ENCODE data around the gene SLC39A11.

SLC39A11 gene

GRCh38 chr17:72681844-72682243 is 410.6 kb downstream of the SLC39A11 start:
- DNase-seq, result no peak
- H3K27me3 ChIP-seq (replicated peaks in 2 of 5; ENCODE audit: control insufficient read depth in 4 of 5, insufficient read depth in 5 of 5, low read length in 4 of 5), result no peaks in the 10 kb centered on the region
- H3K27ac ChIP-seq (ENCODE audit: insufficient read depth in 1 of 2, low read depth in 1 of 2, low read length in 2 of 2, poor library complexity in 1 of 2, severe bottlenecking in 2 of 2), result no peak overlapping the region
- H3K9me3 ChIP-seq (ENCODE audit: control extremely low read depth in 1 of 5, control insufficient read depth in 4 of 5, insufficient read depth in 2 of 5, low read depth in 1 of 5, low read length in 4 of 5), result peaks cover 0 to 5% (median 0%) of the 10 kb centered on the region in 5 experiments
- peaks cover 0 to 2% (median 0%) of the 10 kb centered on the region in 4 experiments for H3K36me3 ChIP-seq (ENCODE audit: control insufficient read depth in 4 of 4, insufficient read depth in 4 of 4, low read length in 3 of 4)
- no peaks in the 10 kb centered on the region for H3K4me1 ChIP-seq (ENCODE audit: control extremely low read depth in 1 of 4, control insufficient read depth in 4 of 4, insufficient read depth in 4 of 4, low read length in 3 of 4)
- CTCF ChIA-PET, result interaction anchor here (1.7 kb wide), 1 partner anchor 10 kb away, joined by 6 read pairs; no protein-coding TSS in a partner anchor
- no peak overlapping the region for H3K4me3 ChIP-seq (ENCODE audit: control insufficient read depth in 1 of 7, extremely low read depth in 1 of 7, insufficient read depth in 4 of 7, low read depth in 2 of 7, low read length in 6 of 7)
- WGBS (ENCODE audit: insufficient coverage), result 100% methylated on average over 1 of the region's 12 CpGs
- POLR2A ChIA-PET, result no interaction called here

DNA sequence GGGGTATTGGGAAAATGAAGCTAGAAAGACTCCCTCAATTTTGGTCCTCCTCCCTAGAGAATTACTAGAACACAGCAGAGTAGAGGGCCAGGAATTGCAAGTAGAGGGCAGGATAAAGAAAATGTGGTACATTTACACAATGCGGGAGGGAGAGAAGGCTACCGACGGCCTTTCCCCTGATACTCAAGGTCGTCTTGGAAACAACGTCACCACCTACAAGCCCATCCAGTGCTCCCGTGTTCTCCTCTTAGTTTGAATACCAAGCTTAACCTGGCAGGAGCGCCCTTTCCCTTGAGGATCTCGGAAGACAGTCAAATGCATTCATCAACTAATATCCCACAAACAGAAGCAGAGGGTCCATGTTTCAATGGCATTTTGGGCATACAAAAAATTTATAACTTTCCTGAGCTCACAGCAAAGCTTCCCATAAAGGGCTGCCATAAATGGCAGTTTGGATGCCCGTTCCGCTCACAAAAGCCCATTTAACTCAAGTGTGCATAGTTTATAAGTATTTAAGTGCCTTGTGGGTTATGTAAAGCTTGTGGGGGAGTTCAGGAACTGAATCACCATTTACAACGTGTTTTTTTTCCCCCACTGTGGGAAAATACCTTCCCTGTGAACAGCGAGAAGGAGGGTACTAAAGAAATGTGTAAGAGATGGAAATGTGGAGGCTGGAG is 414.6 kb downstream of the SLC39A11 start:
- no peak overlapping the region for H3K27ac ChIP-seq (ENCODE audit: insufficient read depth in 1 of 2, low read depth in 1 of 2, low read length in 2 of 2, poor library complexity in 1 of 2, severe bottlenecking in 2 of 2)
- H3K4me3 ChIP-seq (ENCODE audit: control insufficient read depth in 1 of 7, extremely low read depth in 1 of 7, insufficient read depth in 4 of 7, low read depth in 2 of 7, low read length in 6 of 7), result no peak overlapping the region
- ChIA-PET POLR2A (no interaction called here), CTCF (no interaction called here)
- H3K27me3 ChIP-seq (replicated peaks in 2 of 5; ENCODE audit: control insufficient read depth in 4 of 5, insufficient read depth in 5 of 5, low read length in 4 of 5), result no peaks in the 10 kb centered on the region
- DNase-seq, result no peak
- WGBS (ENCODE audit: insufficient coverage), result 100% methylated on average over 7 of the region's 12 CpGs
- H3K4me1 ChIP-seq (ENCODE audit: control extremely low read depth in 1 of 4, control insufficient read depth in 4 of 4, insufficient read depth in 4 of 4, low read length in 3 of 4), result no peaks in the 10 kb centered on the region
- peaks cover 0 to 5% (median 0%) of the 10 kb centered on the region in 4 experiments for H3K36me3 ChIP-seq (ENCODE audit: control insufficient read depth in 4 of 4, insufficient read depth in 4 of 4, low read length in 3 of 4)
- H3K9me3 ChIP-seq (ENCODE audit: control extremely low read depth in 1 of 5, control insufficient read depth in 4 of 5, insufficient read depth in 2 of 5, low read depth in 1 of 5, low read length in 4 of 5), result peaks cover 0 to 5% (median 0%) of the 10 kb centered on the region in 5 experiments

- H3K27me3 ChIP-seq (replicated peaks in 2 of 5; ENCODE audit: control insufficient read depth in 4 of 5, insufficient read depth in 5 of 5, low read length in 4 of 5), result no peaks in the 10 kb centered on the region
- CTCF ChIA-PET, result no interaction called here
- WGBS (ENCODE audit: insufficient coverage), result 100% methylated on average over 2 of the region's 2 CpGs
- no peak overlapping the region for H3K4me3 ChIP-seq (ENCODE audit: control insufficient read depth in 1 of 7, extremely low read depth in 1 of 7, insufficient read depth in 4 of 7, low read depth in 2 of 7, low read length in 6 of 7)
- DNase-seq, result no peak
- H3K4me1 ChIP-seq (ENCODE audit: control extremely low read depth in 1 of 4, control insufficient read depth in 4 of 4, insufficient read depth in 4 of 4, low read length in 3 of 4), result no peaks in the 10 kb centered on the region
- peaks cover 0 to 5% (median 0%) of the 10 kb centered on the region in 5 experiments for H3K9me3 ChIP-seq (ENCODE audit: control extremely low read depth in 1 of 5, control insufficient read depth in 4 of 5, insufficient read depth in 2 of 5, low read depth in 1 of 5, low read length in 4 of 5)
- H3K27ac ChIP-seq (ENCODE audit: insufficient read depth in 1 of 2, low read depth in 1 of 2, low read length in 2 of 2, poor library complexity in 1 of 2, severe bottlenecking in 2 of 2), result no peak overlapping the region
- peaks cover 0 to 5% (median 0%) of the 10 kb centered on the region in 4 experiments for H3K36me3 ChIP-seq (ENCODE audit: control insufficient read depth in 4 of 4, insufficient read depth in 4 of 4, low read length in 3 of 4)
- POLR2A ChIA-PET, result no interaction called here
Observed at GRCh38 chr17:72677108-72677507, 415.4 kb downstream of the SLC39A11 start.

DNA sequence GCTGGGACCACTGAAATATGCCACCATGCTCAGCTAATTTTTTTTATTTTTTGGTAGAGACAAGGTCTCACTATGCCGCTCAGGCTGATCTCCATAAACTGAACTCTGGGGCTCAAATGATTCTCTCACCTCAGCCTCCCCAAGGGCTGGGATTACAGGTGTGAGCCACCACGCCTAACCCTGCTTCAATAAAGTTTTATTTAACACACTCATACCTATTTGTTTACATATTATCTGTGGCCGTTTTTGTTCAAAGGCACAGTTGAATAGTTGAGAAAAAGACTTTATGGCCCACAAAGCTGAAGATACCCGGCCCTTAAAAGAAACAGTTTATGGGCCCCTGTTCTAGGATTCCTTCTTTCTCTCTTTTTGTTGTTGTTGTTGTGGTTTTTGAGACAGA is 419.8 kb downstream of the SLC39A11 start:
- CTCF ChIA-PET, result interaction anchor here (2.3 kb wide), 1 partner anchor 9 kb away, joined by 6 read pairs; no protein-coding TSS in a partner anchor
- Histone ChIP-seq H3K4me1 (ENCODE audit: control extremely low read depth in 1 of 4, control insufficient read depth in 4 of 4, insufficient read depth in 4 of 4, low read length in 3 of 4) (peaks cover 0 to 5% (median 0%) of the 10 kb centered on the region in 4 experiments), H3K4me3 (ENCODE audit: control insufficient read depth in 1 of 7, extremely low read depth in 1 of 7, insufficient read depth in 4 of 7, low read depth in 2 of 7, low read length in 6 of 7) (no peak overlapping the region), H3K36me3 (ENCODE audit: control insufficient read depth in 4 of 4, insufficient read depth in 4 of 4, low read length in 3 of 4) (peaks cover 0 to 3% (median 0%) of the 10 kb centered on the region in 4 experiments), H3K27me3 (replicated peaks in 2 of 5; ENCODE audit: control insufficient read depth in 4 of 5, insufficient read depth in 5 of 5, low read length in 4 of 5) (no peaks in the 10 kb centered on the region), H3K9me3 (ENCODE audit: control extremely low read depth in 1 of 5, control insufficient read depth in 4 of 5, insufficient read depth in 2 of 5, low read depth in 1 of 5, low read length in 4 of 5) (peaks cover 0 to 3% (median 0%) of the 10 kb centered on the region in 5 experiments), H3K27ac (ENCODE audit: insufficient read depth in 1 of 2, low read depth in 1 of 2, low read length in 2 of 2, poor library complexity in 1 of 2, severe bottlenecking in 2 of 2) (no peak overlapping the region)
- POLR2A ChIA-PET, result no interaction called here
- DNase-seq, result no peak
- WGBS (ENCODE audit: insufficient coverage), result 90% methylated on average over 4 of the region's 4 CpGs

DNA sequence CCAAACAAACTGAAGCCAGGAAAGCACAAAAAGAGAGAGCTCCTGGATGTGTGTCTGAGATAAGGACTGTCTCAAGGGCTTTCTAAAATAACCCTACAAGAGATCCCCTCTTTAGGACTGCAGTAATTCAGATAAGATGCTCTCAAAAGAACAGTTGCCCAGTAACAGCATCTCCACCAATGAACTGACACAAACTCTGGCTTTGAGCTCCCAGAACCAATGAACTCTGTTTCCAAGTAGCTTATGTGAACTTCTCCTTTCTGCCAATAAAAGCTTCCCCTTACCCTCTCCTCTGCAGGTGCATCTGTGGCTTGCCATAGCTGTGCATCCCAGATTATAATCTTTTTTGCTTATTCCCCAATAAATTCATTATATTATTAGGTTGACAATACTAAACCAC is 421.5 kb downstream of the SLC39A11 start:
- Histone ChIP-seq H3K4me1 (ENCODE audit: control extremely low read depth in 1 of 4, control insufficient read depth in 4 of 4, insufficient read depth in 4 of 4, low read length in 3 of 4) (peaks cover 0 to 5% (median 0%) of the 10 kb centered on the region in 4 experiments), H3K36me3 (ENCODE audit: control insufficient read depth in 4 of 4, insufficient read depth in 4 of 4, low read length in 3 of 4) (peaks cover 0 to 3% (median 0%) of the 10 kb centered on the region in 4 experiments), H3K4me3 (ENCODE audit: control insufficient read depth in 1 of 7, extremely low read depth in 1 of 7, insufficient read depth in 4 of 7, low read depth in 2 of 7, low read length in 6 of 7) (no peak overlapping the region), H3K27me3 (replicated peaks in 2 of 5; ENCODE audit: control insufficient read depth in 4 of 5, insufficient read depth in 5 of 5, low read length in 4 of 5) (no peaks in the 10 kb centered on the region), H3K27ac (ENCODE audit: insufficient read depth in 1 of 2, low read depth in 1 of 2, low read length in 2 of 2, poor library complexity in 1 of 2, severe bottlenecking in 2 of 2) (no peak overlapping the region), H3K9me3 (ENCODE audit: control extremely low read depth in 1 of 5, control insufficient read depth in 4 of 5, insufficient read depth in 2 of 5, low read depth in 1 of 5, low read length in 4 of 5) (peaks cover 0 to 3% (median 0%) of the 10 kb centered on the region in 5 experiments)
- POLR2A ChIA-PET, result no interaction called here
- DNase-seq, result peak; percentile 26 to 83 (median 68)
- CTCF ChIA-PET, result interaction anchor here (0.7 to 2.3 kb wide), 2 partner anchors 11 to 54 kb away, joined by 3 to 6 read pairs; no protein-coding TSS in a partner anchor

- H3K27me3 ChIP-seq (replicated peaks in 2 of 5; ENCODE audit: control insufficient read depth in 4 of 5, insufficient read depth in 5 of 5, low read length in 4 of 5), result no peaks in the 10 kb centered on the region
- 100% methylated on average over 5 of the region's 5 CpGs for WGBS (ENCODE audit: insufficient coverage)
- DNase-seq, result no peak
- no peak overlapping the region for H3K4me3 ChIP-seq (ENCODE audit: control insufficient read depth in 1 of 7, extremely low read depth in 1 of 7, insufficient read depth in 4 of 7, low read depth in 2 of 7, low read length in 6 of 7)
- peaks cover 0 to 9% (median 0%) of the 10 kb centered on the region in 5 experiments for H3K9me3 ChIP-seq (ENCODE audit: control extremely low read depth in 1 of 5, control insufficient read depth in 4 of 5, insufficient read depth in 2 of 5, low read depth in 1 of 5, low read length in 4 of 5)
- CTCF ChIA-PET, result no interaction called here
- peaks cover 0 to 5% (median 0%) of the 10 kb centered on the region in 4 experiments for H3K4me1 ChIP-seq (ENCODE audit: control extremely low read depth in 1 of 4, control insufficient read depth in 4 of 4, insufficient read depth in 4 of 4, low read length in 3 of 4)
- H3K27ac ChIP-seq (ENCODE audit: insufficient read depth in 1 of 2, low read depth in 1 of 2, low read length in 2 of 2, poor library complexity in 1 of 2, severe bottlenecking in 2 of 2), result no peak overlapping the region
- H3K36me3 ChIP-seq (ENCODE audit: control insufficient read depth in 4 of 4, insufficient read depth in 4 of 4, low read length in 3 of 4), result no peaks in the 10 kb centered on the region
- POLR2A ChIA-PET, result no interaction called here
Observed at GRCh38 chr17:72667096-72668063, 425.1 kb downstream of the SLC39A11 start.
